SH-SY5Y (cell line): Measurements from ENCODE around the gene TRPM3.

Experiments
- GATA2 ChIP-seq: IDR thresholded peaks from 2 replicates; pipeline ENCODE4 v1.6.1; 2011; ENCODE audit warnings: mild to moderate bottlenecking, low read depth, low read length
- GATA3 ChIP-seq: IDR thresholded peaks from 2 replicates; pipeline ENCODE4 v1.6.1; 2011; ENCODE audit warnings: low read depth, mild to moderate bottlenecking, low read length, moderate library complexity

GRCh38 chr9:70963554-70963953 lies 157.9 kb downstream of the TRPM3 start:
- TF ChIP-seq GATA2 (no peak), GATA3 (no peak)
